ENCODE results near the gene FABP1.

The FABP1 gene

DNA sequence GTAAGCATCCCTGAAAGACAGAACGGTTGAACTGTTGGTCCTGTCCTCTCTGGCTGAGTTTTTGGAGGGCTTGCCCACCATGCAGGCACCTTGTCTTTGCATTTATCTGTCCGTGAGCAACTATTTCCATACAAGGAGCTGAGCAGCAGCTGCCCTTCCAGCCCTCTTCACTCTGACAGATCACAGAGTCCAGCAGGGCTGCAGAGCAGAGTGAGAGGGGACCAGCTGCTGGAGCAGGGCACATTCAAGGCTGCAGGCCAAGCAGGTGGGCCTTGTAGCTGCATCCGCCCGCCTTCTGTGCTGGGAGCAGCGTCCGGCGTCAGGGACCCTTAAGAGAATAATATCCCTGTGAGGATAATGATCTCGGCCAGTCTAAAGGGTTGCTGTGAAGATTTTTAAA is 50.8 kb downstream of the FABP1 start:
- DNase-seq: no peak

DNA sequence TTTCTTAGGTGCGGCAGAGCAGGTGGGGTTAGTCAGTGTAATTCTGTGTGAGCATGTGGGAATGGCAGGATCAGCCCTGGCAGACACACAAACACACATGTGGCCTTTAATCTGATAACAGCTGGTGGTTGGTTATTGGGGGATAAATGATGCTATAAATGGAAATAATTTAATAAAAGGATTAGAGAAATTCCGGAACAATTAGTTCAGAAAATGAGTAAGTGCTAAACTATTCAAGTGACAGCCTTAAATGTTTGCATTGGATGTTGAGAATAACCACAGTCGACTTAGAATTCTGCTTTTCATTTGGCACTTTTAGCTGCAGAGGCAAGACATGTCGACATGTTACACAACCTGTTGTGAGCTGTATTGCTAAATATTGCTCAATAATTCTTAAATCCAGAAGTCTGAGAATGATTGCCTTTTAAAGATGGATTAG is 53.0 kb downstream of the FABP1 start:
- DNase-seq: no peak

DNA sequence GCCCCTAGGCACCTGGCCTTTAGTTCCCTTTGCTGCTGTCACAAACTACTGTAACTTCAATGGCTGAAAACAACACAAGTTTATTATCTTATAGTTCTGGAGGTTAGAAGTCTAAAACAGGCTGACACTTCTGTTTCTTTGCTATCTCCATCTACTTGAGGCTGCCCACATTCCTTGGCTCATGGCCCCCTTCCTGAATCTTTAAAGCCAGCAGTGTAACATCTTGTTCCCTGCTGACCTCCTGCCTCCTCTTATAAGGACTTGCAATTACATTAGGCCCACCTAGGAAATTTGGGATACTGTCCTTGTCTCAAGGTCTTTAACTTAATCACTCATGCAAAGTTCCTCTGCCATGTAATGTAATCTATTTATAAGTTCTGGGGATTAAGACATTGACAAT is 53.7 kb downstream of the FABP1 start:
- DNase-seq: no peak

Data from NCI-H526 treated with DMSO at 0.1 percent for 48 hours (cell line).